ENCODE results near the gene RUNDC1.
A peak's percentile ranks its signal among the peaks of the same experiment; 100 is the strongest.

The RUNDC1 gene

DNA sequence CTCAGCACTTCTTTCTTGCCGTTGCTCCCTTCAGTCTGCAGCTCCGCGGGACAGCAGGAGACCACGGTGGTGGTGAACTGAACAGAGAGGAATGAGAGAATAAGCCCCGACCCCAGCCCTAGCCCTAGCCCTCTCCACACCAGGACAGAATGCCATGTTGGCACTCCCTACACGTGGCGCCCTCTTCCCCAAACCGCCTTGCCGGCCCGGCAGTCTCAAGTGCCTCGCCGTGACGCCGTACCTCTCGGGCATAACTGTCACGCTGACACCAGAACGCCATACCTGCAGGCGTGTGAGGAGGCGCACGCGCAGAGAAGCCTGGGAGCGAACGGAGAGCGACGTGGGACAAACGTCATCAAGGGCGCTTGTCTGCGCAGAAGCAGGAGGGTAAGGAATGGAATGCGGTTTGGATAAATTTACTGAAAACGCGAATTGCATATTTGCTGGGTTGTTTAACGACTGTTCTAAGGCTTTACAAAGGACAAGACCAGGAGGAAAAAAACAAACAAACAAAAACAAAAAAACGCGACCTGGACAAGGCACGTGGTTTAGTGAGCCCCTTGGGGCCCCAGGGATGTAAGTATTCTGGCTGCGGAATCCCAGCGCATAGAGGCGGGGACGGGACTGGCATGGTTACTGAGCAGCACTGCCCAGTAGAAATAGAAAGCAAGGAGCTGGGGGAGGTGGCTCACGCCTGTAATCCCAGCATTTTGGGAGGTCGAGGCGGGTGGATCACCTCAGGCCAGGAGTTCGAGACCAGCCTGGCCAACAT, 16.0 kb upstream of the RUNDC1 start, which contains the start of gene AARSD1 (continued):
- peak; percentile 57 for TF ChIP-seq SP3 (tag by site-specific recombination; IDR thresholded peaks at IDR 0.05)
- TF ChIP-seq ZBTB8A (tag by site-specific recombination; IDR thresholded peaks at IDR 0.05): peak; percentile 38; the same call in 1 of the 2 replicates
- TF ChIP-seq ZNF830 (tag by site-specific recombination; IDR thresholded peaks at IDR 0.05; ENCODE audit: low read depth): no peak
- TF ChIP-seq, protein P1, sequence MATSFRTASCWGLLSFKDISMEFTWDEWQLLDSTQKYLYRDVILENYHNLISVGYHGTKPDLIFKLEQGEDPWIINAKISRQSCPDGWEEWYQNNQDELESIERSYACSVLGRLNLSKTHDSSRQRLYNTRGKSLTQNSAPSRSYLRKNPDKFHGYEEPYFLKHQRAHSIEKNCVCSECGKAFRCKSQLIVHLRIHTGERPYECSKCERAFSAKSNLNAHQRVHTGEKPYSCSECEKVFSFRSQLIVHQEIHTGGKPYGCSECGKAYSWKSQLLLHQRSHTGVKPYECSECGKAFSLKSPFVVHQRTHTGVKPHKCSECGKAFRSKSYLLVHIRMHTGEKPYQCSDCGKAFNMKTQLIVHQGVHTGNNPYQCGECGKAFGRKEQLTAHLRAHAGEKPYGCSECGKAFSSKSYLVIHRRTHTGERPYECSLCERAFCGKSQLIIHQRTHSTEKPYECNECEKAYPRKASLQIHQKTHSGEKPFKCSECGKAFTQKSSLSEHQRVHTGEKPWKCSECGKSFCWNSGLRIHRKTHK (tag by site-specific recombination; IDR thresholded peaks at IDR 0.05): no peak
- TF ChIP-seq WT1 (tag by site-specific recombination; IDR thresholded peaks at IDR 0.05): 0 out of 2 replicates have a peak, but pooled peaks have one; percentile 27
- TF ChIP-seq ZNF600 (tag by site-specific recombination; IDR thresholded peaks at IDR 0.05): peak; percentile 98
- TF ChIP-seq KLF1 (tag by site-specific recombination; IDR thresholded peaks at IDR 0.05): peak; percentile 37; the same call in 1 of the 2 replicates
- no peak for TF ChIP-seq ZNF140 (tag by site-specific recombination; IDR thresholded peaks at IDR 0.05)
- TF ChIP-seq, protein P2, sequence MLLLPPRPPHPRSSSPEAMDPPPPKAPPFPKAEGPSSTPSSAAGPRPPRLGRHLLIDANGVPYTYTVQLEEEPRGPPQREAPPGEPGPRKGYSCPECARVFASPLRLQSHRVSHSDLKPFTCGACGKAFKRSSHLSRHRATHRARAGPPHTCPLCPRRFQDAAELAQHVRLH (tag by site-specific recombination; IDR thresholded peaks at IDR 0.05): 0 out of 2 replicates have a peak, but pooled peaks have one; percentile 15
- TF ChIP-seq ZBTB48 (tag by site-specific recombination; IDR thresholded peaks at IDR 0.05): peak; percentile 88; the same call in 1 of the 2 replicates
- TF ChIP-seq, protein P3, sequence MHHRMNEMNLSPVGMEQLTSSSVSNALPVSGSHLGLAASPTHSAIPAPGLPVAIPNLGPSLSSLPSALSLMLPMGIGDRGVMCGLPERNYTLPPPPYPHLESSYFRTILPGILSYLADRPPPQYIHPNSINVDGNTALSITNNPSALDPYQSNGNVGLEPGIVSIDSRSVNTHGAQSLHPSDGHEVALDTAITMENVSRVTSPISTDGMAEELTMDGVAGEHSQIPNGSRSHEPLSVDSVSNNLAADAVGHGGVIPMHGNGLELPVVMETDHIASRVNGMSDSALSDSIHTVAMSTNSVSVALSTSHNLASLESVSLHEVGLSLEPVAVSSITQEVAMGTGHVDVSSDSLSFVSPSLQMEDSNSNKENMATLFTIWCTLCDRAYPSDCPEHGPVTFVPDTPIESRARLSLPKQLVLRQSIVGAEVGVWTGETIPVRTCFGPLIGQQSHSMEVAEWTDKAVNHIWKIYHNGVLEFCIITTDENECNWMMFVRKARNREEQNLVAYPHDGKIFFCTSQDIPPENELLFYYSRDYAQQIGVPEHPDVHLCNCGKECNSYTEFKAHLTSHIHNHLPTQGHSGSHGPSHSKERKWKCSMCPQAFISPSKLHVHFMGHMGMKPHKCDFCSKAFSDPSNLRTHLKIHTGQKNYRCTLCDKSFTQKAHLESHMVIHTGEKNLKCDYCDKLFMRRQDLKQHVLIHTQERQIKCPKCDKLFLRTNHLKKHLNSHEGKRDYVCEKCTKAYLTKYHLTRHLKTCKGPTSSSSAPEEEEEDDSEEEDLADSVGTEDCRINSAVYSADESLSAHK (tag by site-specific recombination; IDR thresholded peaks at IDR 0.05): peak; percentile 69; the same call in 1 of the 2 replicates
- peak; percentile 90 for TF ChIP-seq ZNF76 (tag by site-specific recombination; IDR thresholded peaks at IDR 0.05; ENCODE audit: borderline replicate concordance, low read depth)
- TF ChIP-seq, protein P4, sequence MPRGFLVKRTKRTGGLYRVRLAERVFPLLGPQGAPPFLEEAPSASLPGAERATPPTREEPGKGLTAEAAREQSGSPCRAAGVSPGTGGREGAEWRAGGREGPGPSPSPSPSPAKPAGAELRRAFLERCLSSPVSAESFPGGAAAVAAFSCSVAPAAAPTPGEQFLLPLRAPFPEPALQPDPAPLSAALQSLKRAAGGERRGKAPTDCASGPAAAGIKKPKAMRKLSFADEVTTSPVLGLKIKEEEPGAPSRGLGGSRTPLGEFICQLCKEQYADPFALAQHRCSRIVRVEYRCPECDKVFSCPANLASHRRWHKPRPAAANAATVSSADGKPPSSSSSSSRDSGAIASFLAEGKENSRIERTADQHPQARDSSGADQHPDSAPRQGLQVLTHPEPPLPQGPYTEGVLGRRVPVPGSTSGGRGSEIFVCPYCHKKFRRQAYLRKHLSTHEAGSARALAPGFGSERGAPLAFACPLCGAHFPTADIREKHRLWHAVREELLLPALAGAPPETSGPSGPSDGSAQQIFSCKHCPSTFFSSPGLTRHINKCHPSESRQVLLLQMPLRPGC (tag by site-specific recombination; IDR thresholded peaks at IDR 0.05): peak; percentile 86
- TF ChIP-seq ZFP3 (tag by site-specific recombination; IDR thresholded peaks at IDR 0.05; ENCODE audit: low read depth): no peak
- TF ChIP-seq ZIC2 (tag by site-specific recombination; IDR thresholded peaks at IDR 0.05): peak; percentile 68; the same call in 1 of the 2 replicates
- no peak for TF ChIP-seq ZNF121 (tag by site-specific recombination; IDR thresholded peaks at IDR 0.05)
- no peak for TF ChIP-seq ZNF324 (tag by site-specific recombination; IDR thresholded peaks at IDR 0.05)
- TF ChIP-seq, protein P5, sequence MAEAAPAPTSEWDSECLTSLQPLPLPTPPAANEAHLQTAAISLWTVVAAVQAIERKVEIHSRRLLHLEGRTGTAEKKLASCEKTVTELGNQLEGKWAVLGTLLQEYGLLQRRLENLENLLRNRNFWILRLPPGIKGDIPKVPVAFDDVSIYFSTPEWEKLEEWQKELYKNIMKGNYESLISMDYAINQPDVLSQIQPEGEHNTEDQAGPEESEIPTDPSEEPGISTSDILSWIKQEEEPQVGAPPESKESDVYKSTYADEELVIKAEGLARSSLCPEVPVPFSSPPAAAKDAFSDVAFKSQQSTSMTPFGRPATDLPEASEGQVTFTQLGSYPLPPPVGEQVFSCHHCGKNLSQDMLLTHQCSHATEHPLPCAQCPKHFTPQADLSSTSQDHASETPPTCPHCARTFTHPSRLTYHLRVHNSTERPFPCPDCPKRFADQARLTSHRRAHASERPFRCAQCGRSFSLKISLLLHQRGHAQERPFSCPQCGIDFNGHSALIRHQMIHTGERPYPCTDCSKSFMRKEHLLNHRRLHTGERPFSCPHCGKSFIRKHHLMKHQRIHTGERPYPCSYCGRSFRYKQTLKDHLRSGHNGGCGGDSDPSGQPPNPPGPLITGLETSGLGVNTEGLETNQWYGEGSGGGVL (tag by site-specific recombination; IDR thresholded peaks at IDR 0.05): no peak
- peak; percentile 78 for TF ChIP-seq ZFP37 (tag by site-specific recombination; IDR thresholded peaks at IDR 0.05)
- TF ChIP-seq ZNF529 (tag by site-specific recombination; IDR thresholded peaks at IDR 0.05; ENCODE audit: insufficient replicate concordance): no peak
- no peak for TF ChIP-seq ZNF777 (tag by site-specific recombination; IDR thresholded peaks at IDR 0.05; ENCODE audit: borderline replicate concordance)
- TF ChIP-seq ZNF202 (tag by site-specific recombination; IDR thresholded peaks at IDR 0.05; ENCODE audit: borderline replicate concordance): no peak
- no peak for TF ChIP-seq BCL11A (tag by site-specific recombination; IDR thresholded peaks at IDR 0.05; ENCODE audit: low read depth)
- 0 out of 2 replicates have a peak, but pooled peaks have one; percentile 54 for TF ChIP-seq ZFP69B (tag by site-specific recombination; IDR thresholded peaks at IDR 0.05)
- no peak for TF ChIP-seq ZNF521 (tag by site-specific recombination; IDR thresholded peaks at IDR 0.05)
- no peak for TF ChIP-seq ZNF214 (tag by site-specific recombination; IDR thresholded peaks at IDR 0.05; ENCODE audit: borderline replicate concordance)
- TF ChIP-seq YY2 (tag by site-specific recombination; IDR thresholded peaks at IDR 0.05): peak; percentile 94
- 0 out of 2 replicates have a peak, but pooled peaks have one; percentile 7 for TF ChIP-seq ZNF561 (tag by site-specific recombination; IDR thresholded peaks at IDR 0.05; ENCODE audit: borderline replicate concordance)
- TF ChIP-seq IKZF3 (tag by site-specific recombination; IDR thresholded peaks at IDR 0.05): peak; percentile 82
- no peak for TF ChIP-seq ZNF792 (tag by site-specific recombination; IDR thresholded peaks at IDR 0.05)
- TF ChIP-seq ZNF366 (tag by site-specific recombination; conservative IDR thresholded peaks at IDR 0.05): peak; percentile 55
- no peak for TF ChIP-seq ZNF433 (tag by site-specific recombination; IDR thresholded peaks at IDR 0.05; ENCODE audit: low read depth)
- TF ChIP-seq ZNF248 (tag by site-specific recombination; IDR thresholded peaks at IDR 0.05): no peak

Measured in HEK293 (cell line).